NCI-H82 treated with DMSO at 0.1 percent for 48 hours (cell line): Measurements from ENCODE around the gene SAA2.
"Not testable (repeated sequence)": the region's sequence is repeated elsewhere in the genome, so short reads cannot be mapped to it uniquely, and the experiment has no call there.

Experiments used
- DNase-seq: peaks from one replicate; lab custom pipeline; 2025; ENCODE audit not compliant: unreplicated experiment; lab: John Stamatoyannopoulos, UW

Gene SAA2

GRCh38 chr11:18253233-18253632 is 4.8 kb upstream of the SAA2 start:
- no peak for DNase-seq

GRCh38 chr11:18247191-18247581 is 1.3 kb downstream of the SAA2 start:
- not testable (repeated sequence) for DNase-seq

- DNase-seq, result not testable (repeated sequence)
Measured at GRCh38 chr11:18246379-18247190, 1.9 kb downstream of the SAA2 start.

- DNase-seq, result no peak
Measured at GRCh38 chr11:18245396-18245795, 3.1 kb downstream of the SAA2 start.

GRCh38 chr11:18243783-18244362 is 4.6 kb downstream of the SAA2 start:
- peak; percentile 24 for DNase-seq

GRCh38 chr11:18239655-18240054 is 8.8 kb downstream of the SAA2 start:
- no peak for DNase-seq

GRCh38 chr11:18236664-18237356 is 11.7 kb downstream of the SAA2 start, which contains the start of gene SAA4:
Gene SAA4, minus strand, starts transcription at chr11:18236802. Its CDS starts 876 bp downstream, at chr11:18235926.
- DNase-seq, result no peak

GRCh38 chr11:18235394-18236334 is 12.8 kb downstream of the SAA2 start:
- DNase-seq, result no peak

GRCh38 chr11:18233912-18234311 is 14.6 kb downstream of the SAA2 start:
- DNase-seq, result no peak

GRCh38 chr11:18230859-18231258 is 17.6 kb downstream of the SAA2 start:
- DNase-seq, result no peak

GRCh38 chr11:18229501-18229900 is 19.0 kb downstream of the SAA2 start:
- DNase-seq, result no peak

GRCh38 chr11:18225913-18226312 is 22.6 kb downstream of the SAA2 start:
- no peak for DNase-seq

- DNase-seq, result peak; percentile 1
Measured at GRCh38 chr11:18223591-18224387, 24.7 kb downstream of the SAA2 start.

GRCh38 chr11:18222814-18223421 is 25.6 kb downstream of the SAA2 start:
- no peak for DNase-seq

- no peak for DNase-seq
Measured at GRCh38 chr11:18221274-18221876, 27.1 kb downstream of the SAA2 start.

GRCh38 chr11:18209058-18209457 is 39.4 kb downstream of the SAA2 start:
- no peak for DNase-seq

GRCh38 chr11:18204771-18205170 is 43.7 kb downstream of the SAA2 start:
- DNase-seq, result no peak

GRCh38 chr11:18204220-18204619 is 44.2 kb downstream of the SAA2 start:
- no peak for DNase-seq

GRCh38 chr11:18203723-18204122 is 44.7 kb downstream of the SAA2 start:
- peak; percentile 0 for DNase-seq
